Measurements from ENCODE around the gene KCNMA1.

- TF ChIP-seq CTCF (IDR thresholded peaks at IDR 0.05) (no peak), POLR2A (IDR thresholded peaks at IDR 0.05) (no peak), POLR2AphosphoS5 (IDR thresholded peaks at IDR 0.05) (no peak)
Observed at GRCh38 chr10:77669892-77670291, 32.3 kb upstream of the KCNMA1 start.
